SH-SY5Y (cell line): ENCODE data around the gene USP7.

Experiments
- GATA2 ChIP-seq: IDR thresholded peaks from 2 replicates; pipeline ENCODE4 v1.6.1; 2011; ENCODE audit warnings: mild to moderate bottlenecking, low read depth, low read length
- GATA3 ChIP-seq: IDR thresholded peaks from 2 replicates; pipeline ENCODE4 v1.6.1; 2011; ENCODE audit warnings: low read depth, mild to moderate bottlenecking, low read length, moderate library complexity

USP7 gene

DNA sequence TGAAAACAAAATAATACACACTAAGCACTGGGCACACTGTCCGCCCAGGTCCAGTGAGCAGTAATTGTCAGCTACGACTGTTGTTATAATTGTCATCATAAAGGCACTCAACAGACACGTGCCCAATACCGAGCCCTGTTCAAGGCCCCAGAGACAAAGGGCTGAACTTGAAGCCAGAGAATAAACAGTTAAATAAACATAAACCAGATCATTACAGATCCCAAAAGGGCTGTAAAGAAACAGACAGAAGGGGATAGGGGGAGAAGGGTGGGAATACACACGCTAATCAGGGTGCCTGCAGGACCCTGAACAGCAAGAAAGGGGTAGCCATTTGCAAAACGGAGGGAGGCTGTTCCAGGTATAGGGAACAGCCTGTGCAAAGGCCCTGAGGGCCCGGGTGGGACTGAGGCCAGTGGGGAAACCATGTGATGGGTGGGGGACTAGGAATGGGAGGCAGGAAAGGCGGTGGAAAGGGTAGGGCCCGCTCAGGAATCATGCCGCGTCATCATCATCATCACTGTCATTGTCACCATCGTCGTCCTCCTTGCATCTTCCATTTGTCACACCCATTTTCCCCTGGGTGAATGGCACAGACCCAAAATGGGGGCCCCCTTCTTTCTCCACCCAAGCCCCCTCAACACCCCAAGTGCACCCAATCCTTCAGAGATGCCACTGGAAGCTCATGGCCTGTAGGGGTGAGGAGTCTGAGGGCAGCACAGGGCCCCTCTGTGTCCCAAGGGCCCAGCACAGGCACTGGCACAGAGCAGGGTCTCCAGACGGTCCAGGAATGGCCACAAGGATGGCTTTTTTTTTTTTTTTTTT lies 101.2 kb downstream of the USP7 start:
- TF ChIP-seq GATA2 (no peak), GATA3 (no peak)

DNA sequence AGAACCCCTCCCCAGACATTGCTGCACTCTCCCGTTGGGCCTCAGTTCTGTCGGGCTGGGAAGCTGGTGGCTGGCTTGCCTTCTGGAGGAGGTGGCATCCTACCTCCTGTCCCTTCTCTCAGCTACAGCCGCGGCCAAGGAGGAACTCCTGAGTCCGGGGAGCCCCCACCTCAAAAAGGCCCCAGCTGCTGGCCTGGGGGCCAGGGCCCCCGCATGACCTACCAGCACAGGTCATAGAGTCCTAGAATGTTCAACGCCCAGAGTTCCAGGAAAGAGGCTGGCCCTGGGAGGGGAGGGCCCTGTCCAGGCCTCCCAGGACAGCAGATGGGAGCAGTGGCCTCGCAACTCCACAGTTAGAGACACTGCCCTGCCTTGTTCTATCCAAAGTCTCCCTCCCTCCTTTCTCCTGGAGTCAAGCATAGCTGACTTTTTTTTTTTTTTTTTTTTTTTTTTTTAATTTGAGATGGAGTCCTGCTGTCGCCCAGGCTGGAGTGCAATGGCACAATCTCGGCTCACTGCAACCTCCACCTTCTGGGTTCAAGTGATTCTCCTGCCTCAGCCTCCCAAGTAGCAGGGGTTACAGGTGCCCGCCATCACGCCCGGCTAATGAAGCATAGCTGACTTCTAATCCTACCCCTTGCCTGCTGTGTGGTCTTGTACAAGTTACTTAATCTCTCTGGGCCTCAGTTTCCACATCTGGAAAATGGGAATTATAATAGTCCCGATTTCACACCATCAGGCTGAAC lies 102.0 kb downstream of the USP7 start:
- TF ChIP-seq GATA3, result no peak
- TF ChIP-seq GATA2, result no peak

DNA sequence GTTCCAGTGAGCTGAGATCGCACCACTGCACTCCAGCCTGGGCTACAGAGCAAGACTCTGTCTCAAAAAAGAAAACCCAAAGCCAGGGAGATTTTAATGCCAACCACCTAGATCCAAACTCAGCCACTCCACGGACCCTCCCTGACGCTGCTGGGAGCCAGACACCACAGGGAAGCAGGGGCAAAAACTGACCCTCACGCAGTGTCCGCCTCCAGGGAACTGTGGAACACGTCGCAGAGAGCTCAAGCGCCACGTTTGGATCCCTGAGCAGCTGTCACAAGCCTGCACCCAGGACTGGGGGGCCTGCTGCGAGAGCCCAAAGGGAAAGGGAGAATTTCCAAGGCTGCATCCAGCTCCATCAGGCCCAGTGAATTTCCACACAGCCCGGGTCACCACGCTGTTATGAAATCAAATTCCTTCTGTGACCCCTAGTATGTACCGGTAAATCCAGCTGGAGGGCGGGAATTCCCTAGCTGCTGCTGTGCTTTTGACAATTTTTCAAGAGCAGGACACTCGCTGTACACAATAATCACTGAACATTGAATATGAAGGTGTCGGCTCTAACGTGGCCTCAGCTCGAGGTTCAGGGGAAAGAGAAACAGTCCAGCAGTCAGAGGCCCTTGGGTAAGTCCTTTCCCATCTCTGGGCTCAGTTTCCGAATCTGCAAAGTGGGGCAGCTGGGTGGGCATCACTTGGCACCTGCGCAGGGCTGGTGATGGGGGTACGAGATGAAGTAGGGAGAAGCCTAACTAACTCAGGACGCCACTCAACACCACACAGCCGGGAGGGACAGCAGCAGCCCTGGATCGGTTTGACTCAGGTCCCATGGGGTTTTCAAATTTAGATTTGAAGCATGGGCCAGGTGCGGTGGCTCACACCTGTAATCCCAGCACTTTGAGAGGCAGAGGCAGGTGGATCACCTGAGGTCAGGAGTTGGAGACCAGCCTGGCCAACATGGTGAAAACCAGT lies 103.5 kb downstream of the USP7 start:
- TF ChIP-seq GATA2, result no peak
- TF ChIP-seq GATA3, result no peak

DNA sequence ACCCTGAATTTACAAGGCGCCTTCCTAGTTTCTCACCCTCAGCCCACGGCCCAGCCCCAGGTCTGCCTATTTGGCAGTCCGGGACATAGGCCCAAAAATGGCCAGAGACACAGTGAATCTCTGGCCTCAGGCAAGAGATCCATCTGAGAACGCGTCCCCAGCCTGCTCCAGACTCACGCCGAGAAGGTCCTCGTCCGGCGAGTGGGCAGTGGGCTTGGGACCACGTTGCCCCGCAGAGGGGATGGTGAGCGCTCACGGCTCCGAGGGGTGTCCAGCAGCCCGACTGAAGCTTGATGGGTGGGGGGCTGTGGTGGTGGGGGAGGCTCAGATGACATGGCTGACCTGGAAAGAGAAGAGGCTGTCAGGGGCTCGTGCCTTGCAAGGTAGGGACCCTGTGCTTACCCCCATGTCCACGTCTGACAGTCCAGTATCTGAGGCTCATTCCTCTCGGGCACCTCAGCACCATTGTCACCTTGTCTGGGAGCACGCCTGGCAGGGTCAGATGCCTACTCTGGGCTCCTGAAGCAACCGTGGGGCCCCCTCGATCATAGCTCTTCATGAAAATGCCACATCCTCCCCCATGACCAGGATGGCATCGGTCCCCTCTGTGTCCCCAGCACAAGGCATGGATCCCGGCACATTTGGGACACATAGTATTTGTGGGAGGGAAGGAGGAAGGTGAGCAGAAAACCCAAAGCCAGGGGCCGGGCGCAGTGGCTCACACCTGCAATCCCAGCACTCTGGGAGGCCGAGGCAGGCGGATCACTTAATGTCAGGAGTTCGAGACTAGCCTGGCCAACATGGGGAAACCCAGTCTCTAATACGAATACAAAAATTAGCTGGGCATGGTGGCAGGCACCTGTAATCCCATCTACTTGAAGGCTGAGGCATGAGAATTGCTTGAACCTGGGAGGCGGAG lies 104.5 kb downstream of the USP7 start:
- no peak for TF ChIP-seq GATA3
- no peak for TF ChIP-seq GATA2

DNA sequence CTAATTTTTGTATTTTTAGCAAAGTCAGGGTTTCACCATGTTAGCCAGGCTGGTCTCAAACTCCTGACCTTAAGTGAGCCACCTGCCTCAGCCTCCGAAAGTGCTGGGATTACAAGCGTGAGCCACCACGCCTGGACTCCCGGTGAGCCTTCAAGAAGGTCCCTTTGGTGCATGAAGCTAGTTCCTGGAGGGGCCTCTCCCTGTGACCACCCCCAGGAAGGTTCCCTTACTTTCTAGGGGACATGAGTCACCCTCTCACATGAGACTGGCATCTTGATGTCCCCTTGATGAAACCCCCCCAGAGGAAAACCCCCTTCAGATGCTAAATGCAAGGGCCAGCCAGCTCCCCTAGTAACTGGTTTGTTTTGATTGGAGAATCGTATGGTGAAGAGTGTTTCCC lies 107.7 kb downstream of the USP7 start:
- TF ChIP-seq GATA2 (no peak), GATA3 (no peak)

DNA sequence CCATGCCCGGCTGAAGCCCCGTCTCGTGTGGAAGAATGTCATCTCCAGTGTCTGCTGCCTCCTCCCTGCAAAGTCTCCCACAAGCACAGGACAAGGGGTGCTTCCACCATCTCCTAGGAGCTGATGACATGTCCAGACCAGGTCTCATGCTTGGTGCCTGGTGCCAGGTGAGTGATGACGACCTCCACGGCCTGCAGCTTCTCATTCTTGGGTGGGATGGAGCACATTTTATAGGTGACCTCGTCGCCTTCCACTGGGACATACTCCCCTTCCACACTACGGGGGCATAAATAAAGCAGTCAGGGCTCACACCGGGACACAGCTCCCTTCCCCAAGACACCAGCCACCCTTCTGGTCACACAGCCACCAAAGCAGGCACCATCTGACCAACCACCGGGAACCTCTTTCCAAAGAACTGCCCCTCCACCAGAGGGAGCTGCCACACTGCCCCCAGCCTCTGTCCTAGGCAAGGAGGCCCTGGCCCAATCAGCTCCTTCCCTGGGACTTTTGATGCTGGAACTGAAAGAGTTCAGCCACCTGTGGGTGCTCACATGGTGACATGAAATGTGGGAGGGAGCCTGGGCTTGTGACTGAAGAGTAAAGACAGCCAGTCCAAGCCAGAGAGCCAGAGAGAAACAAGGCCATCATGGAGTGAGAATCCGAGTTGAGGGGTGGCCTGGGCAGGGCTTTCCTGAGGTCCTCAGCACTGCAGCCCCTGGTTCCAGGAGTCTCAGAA lies 108.5 kb downstream of the USP7 start:
- no peak for TF ChIP-seq GATA3
- TF ChIP-seq GATA2, result no peak

DNA sequence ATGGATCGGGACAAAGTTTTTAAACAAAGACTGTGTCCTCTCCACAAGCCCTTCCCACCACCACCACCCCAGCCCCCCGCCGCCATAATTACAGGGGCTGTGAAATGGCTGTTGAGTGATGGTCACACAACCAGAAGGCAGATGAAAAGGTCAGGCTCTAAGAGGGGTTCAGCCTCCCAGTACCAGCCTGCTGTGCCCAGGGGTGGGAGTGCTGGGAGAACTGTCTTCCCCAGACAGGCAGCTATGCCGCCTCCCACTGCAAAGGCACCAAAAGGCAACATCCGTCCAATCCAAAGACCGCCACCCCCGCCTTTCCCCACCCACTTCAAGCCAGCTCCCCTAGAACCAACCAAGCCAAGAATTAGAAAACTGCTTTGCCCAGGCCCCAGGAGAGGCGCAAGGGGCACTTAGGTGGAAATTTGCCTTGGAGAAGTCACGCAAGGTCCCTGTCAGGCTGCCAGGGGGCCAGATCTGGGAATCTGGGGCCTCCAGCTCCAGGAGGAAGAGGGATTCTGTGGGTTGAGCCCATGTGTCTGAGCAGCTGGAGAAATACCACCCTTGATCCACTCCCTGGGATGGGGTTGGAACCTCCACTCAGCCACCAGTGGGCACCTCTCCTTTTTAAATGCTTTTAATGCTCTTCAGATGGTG lies 109.3 kb downstream of the USP7 start:
- no peak for TF ChIP-seq GATA3

DNA sequence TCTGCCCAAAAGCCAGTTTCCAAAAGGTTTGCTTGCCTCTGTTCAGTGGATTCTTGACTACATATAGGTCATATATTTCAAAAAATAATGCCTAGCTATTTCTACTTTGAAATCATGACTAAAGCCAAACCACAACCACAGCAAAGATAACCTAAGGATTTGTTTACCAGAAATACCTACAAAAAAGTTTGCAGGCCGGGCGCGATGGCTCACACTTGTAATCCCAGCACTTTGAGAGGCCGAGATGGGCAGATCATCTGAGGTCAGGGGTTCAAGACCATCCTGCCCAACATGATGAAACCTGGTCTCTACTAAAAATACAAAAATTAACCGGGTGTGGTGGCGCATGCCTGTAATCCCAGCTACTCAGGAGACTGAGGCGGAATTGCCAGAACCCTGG lies 110.1 kb downstream of the USP7 start:
- TF ChIP-seq GATA3 (no peak), GATA2 (no peak)

DNA sequence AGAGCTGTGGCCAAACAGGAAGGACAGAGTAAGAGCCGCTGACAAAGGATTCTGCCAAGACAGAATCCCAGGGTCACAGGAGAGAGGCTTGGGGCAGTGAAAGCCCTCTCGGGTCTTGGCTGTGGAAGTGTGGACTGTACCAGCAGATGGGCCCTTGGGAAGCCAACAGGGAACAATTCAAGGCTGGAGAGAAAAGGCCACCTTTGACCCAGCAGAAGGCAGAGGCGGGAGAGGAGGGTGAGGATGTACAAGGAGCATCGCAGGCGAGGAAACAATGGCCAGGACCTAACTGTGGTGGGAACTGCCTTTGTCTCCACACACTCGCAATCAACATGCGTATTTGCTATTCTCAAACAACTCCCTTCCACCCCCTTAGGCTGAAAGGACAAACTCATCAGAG lies 110.6 kb downstream of the USP7 start:
- no peak for TF ChIP-seq GATA2
- no peak for TF ChIP-seq GATA3

DNA sequence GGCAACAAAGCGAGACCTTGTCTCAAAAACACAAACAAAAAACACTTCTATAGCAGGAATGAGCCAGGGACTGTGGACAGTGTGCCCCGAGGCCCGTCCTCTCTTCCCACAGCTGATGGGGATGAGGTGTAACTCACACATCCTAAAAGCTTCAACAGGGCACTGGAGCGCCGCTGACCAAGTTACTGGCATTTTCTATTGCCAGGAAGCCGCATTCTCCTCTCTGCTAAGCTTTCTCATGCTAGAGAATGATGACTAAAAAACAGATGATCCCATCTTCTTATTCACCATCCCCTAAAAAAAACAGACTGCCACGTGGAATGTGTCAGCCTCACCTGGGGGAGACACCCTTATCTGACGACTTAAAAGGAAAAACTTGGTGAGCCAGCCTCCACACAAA lies 111.2 kb downstream of the USP7 start:
- no peak for TF ChIP-seq GATA3
- no peak for TF ChIP-seq GATA2

DNA sequence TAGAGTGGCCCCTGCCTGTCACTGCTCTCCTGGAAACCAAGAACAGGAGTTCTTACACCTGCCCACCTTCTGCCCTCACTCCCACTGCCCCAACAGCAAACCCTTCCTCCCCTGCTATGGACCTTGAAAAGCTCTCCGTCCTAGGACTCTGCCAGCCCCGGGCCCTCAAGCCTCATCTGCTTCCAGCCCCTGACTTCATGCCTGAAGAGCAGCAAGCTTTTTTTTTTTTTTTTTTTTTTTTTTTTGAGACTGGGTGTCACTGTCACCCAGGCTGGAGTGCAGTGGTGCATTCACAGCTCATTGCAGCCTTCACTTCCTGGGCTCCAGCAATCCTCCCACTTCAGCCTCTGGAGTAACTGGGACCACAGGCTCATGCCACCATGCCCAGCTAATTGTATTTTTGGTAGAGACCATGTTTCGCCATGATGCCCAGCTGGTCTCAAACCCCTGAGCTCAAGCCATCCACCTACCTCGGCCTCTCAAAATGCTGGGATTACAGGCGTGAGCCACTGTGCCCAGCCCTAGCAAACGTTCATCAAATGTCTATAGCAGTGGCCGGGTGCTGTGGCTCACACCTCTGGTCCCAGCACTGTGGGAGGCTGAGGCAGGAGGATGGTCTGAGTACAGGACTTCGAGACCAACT lies 111.8 kb downstream of the USP7 start:
- no peak for TF ChIP-seq GATA2
- TF ChIP-seq GATA3, result no peak
